Transverse colon (tissue), 4 donors: Measurements from ENCODE around the gene C16orf95. TPM values are rescaled to one million over a fixed set of nuclear protein-coding genes. Genes with fewer than 3 reads are reported as not detected.

Experiments
- DNase-seq: peaks from one replicate; pipeline ENCODE4 v3.0.0-alpha.2; 2019
- H3K27ac ChIP-seq, 4 donors: fragments of 200-600 bp; sonication (generic); 2 replicates each; pipeline ENCODE4 v1.5.1; 2016 to 2018; ENCODE audit warnings: inconsistent platforms in 4 of 4
- H3K27me3 ChIP-seq: fragments of 200-600 bp; sonication (generic); 2 replicates; pipeline ENCODE4 v1.5.1; 2017; ENCODE audit warnings: inconsistent platforms
- H3K36me3 ChIP-seq, 4 donors: fragments of 200-600 bp; sonication (generic); 2 replicates each; pipeline ENCODE4 v1.5.1; 2017 to 2019; ENCODE audit warnings: inconsistent platforms in 4 of 4
- H3K4me1 ChIP-seq, 4 donors: fragments of 200-600 bp; sonication (generic); 2 replicates each; pipeline ENCODE4 v1.5.1; 2017 to 2020; ENCODE audit warnings: inconsistent platforms in 4 of 4
- H3K4me3 ChIP-seq, 4 donors: fragments of 200-600 bp; sonication (generic); 1 replicate in 1 of 4; 2 replicates in 3 of 4; pipeline versions ENCODE4 v1.5.1 to v1.6.1; 2017 to 2019; ENCODE audit warnings: inconsistent platforms in 4 of 4
- H3K9me3 ChIP-seq, 2 donors: fragments of 200-600 bp; sonication (generic); 2 replicates each; pipeline ENCODE4 v1.5.1; 2017 to 2019; ENCODE audit warnings: inconsistent platforms in 2 of 2
- EP300 ChIP-seq: sonication (generic); formaldehyde crosslinking; IDR thresholded peaks from one replicate; pipeline ENCODE4 v1.6.1; 2017; ENCODE audit warnings: antibody characterized with exemption, low read depth
- POLR2A ChIP-seq: fragments of 450-650 bp; IDR thresholded peaks from one replicate; pipeline ENCODE4 v1.6.1; 2016; ENCODE audit warnings: antibody characterized with exemption, mild to moderate bottlenecking, moderate library complexity
- POLR2AphosphoS5 ChIP-seq, 3 donors: sonication (generic); formaldehyde crosslinking; IDR thresholded peaks; one replicate each; pipeline ENCODE4 v1.6.1; 2016; ENCODE audit warnings: antibody characterized with exemption in 3 of 3
- WGBS, 2 donors: methylation state at CpG; one replicate each; pipeline ENCODE4 v1.1.5; 2018; ENCODE audit warnings: low coverage in 1 of 2; 5-methylcytosine and 5-hydroxymethylcytosine counted together
- in situ Hi-C, 4 donors: fragments of 200-750 bp; cut with MboI; loops; one replicate each; pipeline versions ENCODE4 v1.15.0 to v1.15.1; 2017; ENCODE audit warnings: low sequenced_read_pairs in 3 of 4, low pct_ligation_motif_present in 1 of 4, low pct_unique_long_range_greater_than_20kb in 1 of 4
- intact Hi-C: fragments of 100-400 bp; cut with DNase I; formaldehyde crosslinking; loops from one replicate; pipeline ENCODE4 v1.15.1; 2023; ENCODE audit warnings: low total_unique reads
- total RNA-seq, 4 donors: library from RNA; depleted of rRNA; stranded (reverse); fragments of >200 nt; gene quantifications; one replicate each; pipeline ENCODE4 v1.1.0, GENCODE V29; 2016
- TF ChIP-seq, protein P1 (sequence below), 5 experiments: fragments of 200-600 bp in 3 of 5; fragments of 450-650 bp in 2 of 5; sonication (generic) in 3 of 5; IDR thresholded peaks; 1 replicate in 2 of 5; 2 replicates in 3 of 5; pipeline ENCODE4 v1.5.1; 2016 to 2017; ENCODE audit warnings: antibody characterized with exemption in 5 of 5, inconsistent platforms in 3 of 5, mild to moderate bottlenecking in 2 of 5, moderate library complexity in 1 of 5

The C16orf95 gene
- total RNA-seq, 4 donors from 2014 or later: 1.1 to 2.3 TPM; not detected in 2

DNA sequence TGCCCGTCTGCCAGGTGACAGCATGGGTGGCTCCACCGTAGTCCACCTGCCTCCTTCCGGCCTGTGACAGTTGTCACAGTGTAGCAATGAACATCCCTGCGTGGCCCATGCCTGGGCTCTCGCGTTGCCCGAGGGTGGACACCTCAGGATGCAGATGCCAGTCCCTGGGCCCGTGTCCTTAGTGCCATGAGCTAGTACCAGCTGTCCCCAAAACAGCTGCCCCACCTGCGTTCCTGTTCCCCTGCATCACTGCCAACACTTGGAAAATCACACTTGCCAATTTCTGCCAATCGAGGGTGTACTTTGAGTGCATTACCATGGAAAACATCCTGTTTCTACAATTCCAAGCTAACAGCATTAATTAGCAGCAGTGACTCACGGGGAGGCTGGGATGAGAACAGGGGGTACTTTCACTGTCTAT lies 9.0 kb upstream of the C16orf95 start:
- H3K4me3 ChIP-seq: no peak overlapping the region
- peaks cover 0 to 6% (median 3%) of the 10 kb centered on the region in 4 donors for H3K4me1 ChIP-seq
- H3K9me3 ChIP-seq: no peaks in the 10 kb centered on the region
- intact Hi-C loops (loop anchor here (10.0 kb wide), 1 partner anchor 49 kb away; no protein-coding TSS in a partner anchor), in situ Hi-C loops (loop anchor here in 1 of 4 donors (10.0 kb wide), 1 partner anchor 69 kb away; the partner anchor contains the start of gene MAP1LC3B)
- TF ChIP-seq EP300 (no peak), POLR2A (no peak), POLR2AphosphoS5 (IDR thresholded peaks at IDR 0.05) (no peak)
- TF ChIP-seq, protein P1, sequence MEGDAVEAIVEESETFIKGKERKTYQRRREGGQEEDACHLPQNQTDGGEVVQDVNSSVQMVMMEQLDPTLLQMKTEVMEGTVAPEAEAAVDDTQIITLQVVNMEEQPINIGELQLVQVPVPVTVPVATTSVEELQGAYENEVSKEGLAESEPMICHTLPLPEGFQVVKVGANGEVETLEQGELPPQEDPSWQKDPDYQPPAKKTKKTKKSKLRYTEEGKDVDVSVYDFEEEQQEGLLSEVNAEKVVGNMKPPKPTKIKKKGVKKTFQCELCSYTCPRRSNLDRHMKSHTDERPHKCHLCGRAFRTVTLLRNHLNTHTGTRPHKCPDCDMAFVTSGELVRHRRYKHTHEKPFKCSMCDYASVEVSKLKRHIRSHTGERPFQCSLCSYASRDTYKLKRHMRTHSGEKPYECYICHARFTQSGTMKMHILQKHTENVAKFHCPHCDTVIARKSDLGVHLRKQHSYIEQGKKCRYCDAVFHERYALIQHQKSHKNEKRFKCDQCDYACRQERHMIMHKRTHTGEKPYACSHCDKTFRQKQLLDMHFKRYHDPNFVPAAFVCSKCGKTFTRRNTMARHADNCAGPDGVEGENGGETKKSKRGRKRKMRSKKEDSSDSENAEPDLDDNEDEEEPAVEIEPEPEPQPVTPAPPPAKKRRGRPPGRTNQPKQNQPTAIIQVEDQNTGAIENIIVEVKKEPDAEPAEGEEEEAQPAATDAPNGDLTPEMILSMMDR (IDR thresholded peaks at IDR 0.05): no peak
- 78 to 81% methylated on average over 5 to 11 of the region's 11 CpGs for WGBS, 2 donors
- H3K27ac ChIP-seq: no peak overlapping the region
- peaks cover 0 to 12% (median 3%) of the 10 kb centered on the region in 4 donors for H3K36me3 ChIP-seq
- DNase-seq: no peak
- no peaks in the 10 kb centered on the region for H3K27me3 ChIP-seq

- Histone ChIP-seq H3K4me3 (no peak overlapping the region), H3K9me3 (no peaks in the 10 kb centered on the region), H3K27me3 (no peaks in the 10 kb centered on the region), H3K27ac (peak overlapping the region in 1 of 4 donors; percentile 10), H3K36me3 (peaks cover 0 to 6% (median 0%) of the 10 kb centered on the region in 4 donors), H3K4me1 (peaks cover 0 to 6% (median 3%) of the 10 kb centered on the region in 4 donors)
- in situ Hi-C loops (loop anchor here in 1 of 4 donors (10.0 kb wide), 1 partner anchor 69 kb away; the partner anchor contains the start of gene MAP1LC3B), intact Hi-C loops (loop anchor here (10.0 kb wide), 1 partner anchor 49 kb away; no protein-coding TSS in a partner anchor)
- no peak for DNase-seq
- no peak for TF ChIP-seq EP300
- TF ChIP-seq, protein P1 (IDR thresholded peaks at IDR 0.05): no peak
- TF ChIP-seq POLR2A: no peak
- TF ChIP-seq POLR2AphosphoS5 (IDR thresholded peaks at IDR 0.05): no peak
- 67 to 78% methylated on average over 3 to 15 of the region's 15 CpGs for WGBS, 2 donors
Measured at GRCh38 chr16:87325423-87325858, 8.2 kb upstream of the C16orf95 start.

DNA sequence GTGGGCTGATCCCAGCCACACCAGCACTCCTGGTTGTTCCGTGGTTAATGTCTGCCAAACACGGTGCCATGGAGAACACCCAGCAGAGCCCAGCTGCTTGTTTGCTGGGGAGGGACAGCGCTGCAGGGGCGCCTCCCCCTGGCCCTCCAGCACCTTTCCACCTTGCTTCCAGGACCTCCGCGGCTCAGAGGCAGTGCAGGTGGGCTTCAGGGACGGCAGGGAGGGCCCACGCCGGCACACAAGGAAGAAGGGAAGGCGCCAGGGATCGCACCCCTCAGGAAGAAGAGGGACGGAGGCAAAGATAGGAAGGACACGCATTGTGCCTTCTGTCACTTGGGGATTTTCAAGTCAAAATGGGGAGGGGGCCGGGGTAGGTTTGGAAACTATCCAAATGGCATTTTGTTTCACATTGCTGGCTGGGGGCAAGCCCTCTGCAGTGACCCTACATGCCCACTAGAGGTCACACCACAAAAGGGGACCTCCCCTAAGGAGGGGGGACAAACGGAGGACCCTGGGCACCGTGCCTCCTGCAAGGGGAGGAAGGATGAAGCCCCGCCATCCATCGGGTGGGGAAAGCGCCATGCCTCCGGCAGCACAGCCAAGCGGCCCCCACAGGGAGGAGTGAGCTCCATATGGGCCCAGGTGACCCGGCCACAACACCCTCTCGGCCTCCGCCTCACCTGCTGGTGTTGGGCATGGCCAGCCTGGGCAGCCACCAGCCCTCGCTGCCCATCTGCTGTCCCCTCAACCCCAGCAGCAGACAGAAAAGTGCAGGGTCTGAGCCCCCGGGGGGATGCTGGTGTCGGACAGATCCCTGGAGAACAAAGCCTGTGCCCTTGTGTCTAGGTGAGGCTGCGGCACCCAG lies 7.5 kb upstream of the C16orf95 start:
- no peaks in the 10 kb centered on the region for H3K36me3 ChIP-seq
- H3K4me1 ChIP-seq: peaks cover 0 to 6% (median 3%) of the 10 kb centered on the region in 4 donors
- 60% methylated on average over 28 of the region's 28 CpGs; no CpG with 5 or more reads in 1 of the 2 donors for WGBS, 2 donors
- intact Hi-C loops (loop anchor here (10.0 kb wide), 1 partner anchor 50 kb away; no protein-coding TSS in a partner anchor), in situ Hi-C loops (loop anchor here in 3 of 4 donors (5.0 to 25.0 kb wide), 3 partner anchors 53 to 313 kb away; partner anchors contain the start of gene MAP1LC3B (in 1 of the 3))
- H3K9me3 ChIP-seq: no peaks in the 10 kb centered on the region
- no peak overlapping the region for H3K4me3 ChIP-seq
- H3K27ac ChIP-seq: peak overlapping the region in 1 of 4 donors; percentile 10
- H3K27me3 ChIP-seq: no peaks in the 10 kb centered on the region
- peak; percentile 30 for DNase-seq
- no peak for TF ChIP-seq POLR2AphosphoS5 (IDR thresholded peaks at IDR 0.05)
- TF ChIP-seq POLR2A: no peak
- TF ChIP-seq, protein P1 (IDR thresholded peaks at IDR 0.05): peak; percentile 68 to 82 (median 80)
- TF ChIP-seq EP300: no peak
